ENCODE results near the gene SMG6. TPM values are rescaled to one million over a fixed set of nuclear protein-coding genes. Genes with fewer than 3 reads are reported as not detected.
A peak's percentile ranks its signal among the peaks of the same experiment; 100 is the strongest.

The SMG6 gene
- total RNA-seq, 2 donors from 2014 or later, result 12.5 to 22.1 TPM

DNA sequence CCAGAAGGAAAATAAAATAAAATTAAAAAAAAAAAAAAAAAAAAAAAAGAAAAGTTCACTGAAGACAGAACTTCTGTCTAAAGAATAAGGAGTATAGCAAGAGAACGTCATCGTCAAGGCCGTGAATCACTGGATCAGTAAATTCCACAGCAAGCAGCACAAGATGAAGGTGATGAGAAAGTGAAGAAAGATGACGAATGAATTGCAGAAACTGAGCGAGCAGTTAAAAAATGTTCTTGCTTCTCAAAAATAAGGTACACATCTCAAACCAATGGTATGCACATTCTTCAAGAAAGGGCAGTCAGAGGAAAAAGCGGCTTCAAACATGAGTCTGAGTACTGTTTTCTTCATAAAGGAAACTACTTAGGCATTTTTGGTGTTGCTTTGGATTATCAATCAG, 104.7 kb downstream of the SMG6 start:
- no peaks in the 10 kb centered on the region for H3K9me3 ChIP-seq
- H3K36me3 ChIP-seq (replicated peaks in 1 of 2; ENCODE audit: insufficient read depth in 1 of 2, low read depth in 2 of 2), result no peaks in the 10 kb centered on the region
- intact Hi-C loops (cut with DNase I), result no loop called here
- ATAC-seq (no peak), DNase-seq (no peak)
- TF ChIP-seq, protein P1, sequence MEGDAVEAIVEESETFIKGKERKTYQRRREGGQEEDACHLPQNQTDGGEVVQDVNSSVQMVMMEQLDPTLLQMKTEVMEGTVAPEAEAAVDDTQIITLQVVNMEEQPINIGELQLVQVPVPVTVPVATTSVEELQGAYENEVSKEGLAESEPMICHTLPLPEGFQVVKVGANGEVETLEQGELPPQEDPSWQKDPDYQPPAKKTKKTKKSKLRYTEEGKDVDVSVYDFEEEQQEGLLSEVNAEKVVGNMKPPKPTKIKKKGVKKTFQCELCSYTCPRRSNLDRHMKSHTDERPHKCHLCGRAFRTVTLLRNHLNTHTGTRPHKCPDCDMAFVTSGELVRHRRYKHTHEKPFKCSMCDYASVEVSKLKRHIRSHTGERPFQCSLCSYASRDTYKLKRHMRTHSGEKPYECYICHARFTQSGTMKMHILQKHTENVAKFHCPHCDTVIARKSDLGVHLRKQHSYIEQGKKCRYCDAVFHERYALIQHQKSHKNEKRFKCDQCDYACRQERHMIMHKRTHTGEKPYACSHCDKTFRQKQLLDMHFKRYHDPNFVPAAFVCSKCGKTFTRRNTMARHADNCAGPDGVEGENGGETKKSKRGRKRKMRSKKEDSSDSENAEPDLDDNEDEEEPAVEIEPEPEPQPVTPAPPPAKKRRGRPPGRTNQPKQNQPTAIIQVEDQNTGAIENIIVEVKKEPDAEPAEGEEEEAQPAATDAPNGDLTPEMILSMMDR (IDR thresholded peaks at IDR 0.05), result no peak
- no peak for TF ChIP-seq POLR2A (IDR thresholded peaks at IDR 0.05)
- 89 to 96% methylated on average over 6 of the region's 6 CpGs for WGBS, 2 donors
- H3K27me3 ChIP-seq, result no peaks in the 10 kb centered on the region
- no peak overlapping the region for H3K4me3 ChIP-seq
- H3K4me1 ChIP-seq, result peaks cover 22% of the 10 kb centered on the region
- H3K27ac ChIP-seq, result no peak overlapping the region

- DNase-seq, result no peak
- 91 to 93% methylated on average over 6 of the region's 6 CpGs for WGBS, 2 donors
- no peaks in the 10 kb centered on the region for H3K27me3 ChIP-seq
- no peaks in the 10 kb centered on the region for H3K36me3 ChIP-seq (replicated peaks in 1 of 2; ENCODE audit: insufficient read depth in 1 of 2, low read depth in 2 of 2)
- H3K9me3 ChIP-seq, result no peaks in the 10 kb centered on the region
- no peak overlapping the region for H3K4me3 ChIP-seq
- ATAC-seq, result no peak
- TF ChIP-seq, protein P1 (IDR thresholded peaks at IDR 0.05), result no peak
- TF ChIP-seq POLR2A (IDR thresholded peaks at IDR 0.05), result no peak
- no peak overlapping the region for H3K27ac ChIP-seq
- intact Hi-C loops (cut with DNase I), result no loop called here
- peaks cover 8% of the 10 kb centered on the region for H3K4me1 ChIP-seq
Observed at GRCh38 chr17:2197271-2197670, 106.3 kb downstream of the SMG6 start.

DNA sequence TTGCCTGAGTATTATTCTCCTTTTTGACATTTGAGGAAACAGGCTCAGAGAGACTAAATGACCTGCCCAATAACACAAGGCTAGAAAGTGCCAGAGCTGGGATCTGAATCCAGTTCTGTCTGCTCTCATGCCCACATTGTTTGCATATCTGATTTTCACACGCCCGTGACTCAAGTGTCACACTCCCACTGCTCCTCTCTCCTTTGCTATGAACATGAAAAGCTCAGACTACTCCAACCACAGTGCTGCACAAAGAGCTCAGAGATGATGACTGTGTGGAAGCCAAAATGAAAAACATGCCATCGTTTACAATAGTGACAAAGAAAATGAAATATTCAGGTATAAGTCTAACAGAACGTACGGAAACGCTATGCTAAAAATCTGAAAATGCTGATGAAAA, 107.9 kb downstream of the SMG6 start:
- no peak overlapping the region for H3K4me3 ChIP-seq
- WGBS, 2 donors, result 78 to 79% methylated on average over 6 of the region's 6 CpGs
- intact Hi-C loops (cut with DNase I), result no loop called here
- H3K9me3 ChIP-seq, result no peaks in the 10 kb centered on the region
- H3K36me3 ChIP-seq (replicated peaks in 1 of 2; ENCODE audit: insufficient read depth in 1 of 2, low read depth in 2 of 2), result no peaks in the 10 kb centered on the region
- H3K27ac ChIP-seq, result no peak overlapping the region
- H3K27me3 ChIP-seq, result no peaks in the 10 kb centered on the region
- H3K4me1 ChIP-seq, result no peaks in the 10 kb centered on the region
- no peak for TF ChIP-seq POLR2A (IDR thresholded peaks at IDR 0.05)
- TF ChIP-seq, protein P1 (IDR thresholded peaks at IDR 0.05), result no peak
- ATAC-seq, result no peak
- no peak for DNase-seq

DNA sequence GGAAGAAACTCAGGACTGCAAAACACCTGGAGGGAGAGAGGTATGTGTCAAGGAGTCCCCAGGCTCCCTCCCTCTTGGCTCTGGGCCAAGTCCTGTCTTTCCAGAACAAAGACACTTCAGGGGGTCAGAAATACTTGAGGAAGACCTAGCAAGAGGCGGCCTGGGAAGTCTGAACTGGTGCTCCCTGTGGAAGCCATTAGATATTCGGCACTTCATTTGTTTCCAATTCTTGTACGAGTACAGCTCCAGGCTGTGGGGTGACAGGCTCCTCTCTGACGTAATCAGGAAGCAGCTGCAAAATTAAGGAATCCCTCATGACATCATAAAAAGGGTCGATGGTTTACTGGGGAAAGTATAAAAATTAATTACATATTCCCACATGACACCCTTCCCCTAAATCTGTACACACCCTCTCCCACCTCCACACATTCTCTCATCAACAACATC, 108.7 kb downstream of the SMG6 start:
- TF ChIP-seq, protein P1 (IDR thresholded peaks at IDR 0.05), result no peak
- no peak for TF ChIP-seq POLR2A (IDR thresholded peaks at IDR 0.05)
- H3K4me3 ChIP-seq, result no peak overlapping the region
- H3K27me3 ChIP-seq, result no peaks in the 10 kb centered on the region
- H3K4me1 ChIP-seq, result no peaks in the 10 kb centered on the region
- H3K9me3 ChIP-seq, result no peaks in the 10 kb centered on the region
- DNase-seq (no peak), ATAC-seq (no peak)
- H3K36me3 ChIP-seq (replicated peaks in 1 of 2; ENCODE audit: insufficient read depth in 1 of 2, low read depth in 2 of 2), result no peaks in the 10 kb centered on the region
- no peak overlapping the region for H3K27ac ChIP-seq
- WGBS, 2 donors, result 57 to 83% methylated on average over 5 of the region's 5 CpGs
- intact Hi-C loops (cut with DNase I), result no loop called here

GRCh38 chr17:2192367-2193057, 111.1 kb downstream of the SMG6 start:
- H3K9me3 ChIP-seq, result no peaks in the 10 kb centered on the region
- peak in 1 of 4 donors; percentile 37 for DNase-seq
- 50 to 80% methylated on average over 7 of the region's 7 CpGs for WGBS, 2 donors
- ATAC-seq, result no peak
- no peaks in the 10 kb centered on the region for H3K27me3 ChIP-seq
- intact Hi-C loops (cut with DNase I), result no loop called here
- TF ChIP-seq, protein P1 (IDR thresholded peaks at IDR 0.05), result no peak
- TF ChIP-seq POLR2A (IDR thresholded peaks at IDR 0.05), result no peak
- no peak overlapping the region for H3K4me3 ChIP-seq
- no peaks in the 10 kb centered on the region for H3K4me1 ChIP-seq
- H3K36me3 ChIP-seq (replicated peaks in 1 of 2; ENCODE audit: insufficient read depth in 1 of 2, low read depth in 2 of 2), result no peaks in the 10 kb centered on the region
- H3K27ac ChIP-seq, result peak overlapping the region in 1 of 4 donors; percentile 21
